ENCODE measurements around the gene ABHD14A.

ABHD14A gene

DNA sequence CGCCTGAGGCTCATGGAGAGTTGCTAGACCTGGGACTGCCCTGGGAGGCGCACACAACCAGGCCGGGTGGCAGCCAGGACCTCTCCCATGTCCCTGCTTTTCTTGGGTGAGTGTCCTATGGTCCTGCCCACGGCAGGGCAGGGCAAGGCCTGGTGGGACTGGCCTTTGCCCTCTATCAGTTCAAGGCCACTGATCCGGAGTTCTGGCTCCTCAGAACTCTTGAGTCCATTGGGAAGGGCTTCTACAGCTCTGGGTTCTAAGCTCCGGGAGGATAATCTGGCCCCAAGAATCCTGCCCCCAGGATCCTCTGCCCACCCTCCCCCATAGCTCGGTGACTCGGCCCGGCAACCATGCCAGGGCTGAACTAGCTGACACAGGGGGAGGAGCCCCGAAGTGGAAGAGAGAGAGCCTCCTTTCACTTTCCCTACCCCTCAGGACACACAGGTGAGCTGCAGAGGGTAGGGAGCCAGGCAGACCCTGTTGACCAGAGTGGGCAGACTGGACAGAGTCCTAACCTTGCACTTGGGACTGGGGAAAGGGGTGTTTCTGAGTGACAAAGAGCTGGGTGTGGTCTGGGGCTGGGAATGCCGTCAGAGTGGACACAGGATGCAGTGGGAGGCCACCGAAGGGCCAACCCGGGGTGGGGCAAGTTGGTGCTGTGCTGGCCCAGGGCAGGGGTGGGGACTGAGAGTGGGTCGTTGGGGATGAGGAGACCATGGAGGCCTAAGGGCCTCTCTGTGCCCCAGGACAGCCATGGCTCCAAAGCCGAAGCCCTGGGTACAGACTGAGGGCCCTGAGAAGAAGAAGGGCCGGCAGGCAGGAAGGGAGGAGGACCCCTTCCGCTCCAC lies 32.0 kb upstream of the ABHD14A start:
- H3K27me3 ChIP-seq (ENCODE audit: low read depth, low read length) = no peaks in the 10 kb centered on the region
- H3K9me3 ChIP-seq (ENCODE audit: control insufficient read depth in 1 of 2, low read length in 2 of 2) = no peaks in the 10 kb centered on the region
- H3K27ac ChIP-seq (ENCODE audit: low read length) = peak overlapping the region; percentile 97
- peaks cover 18 to 26% of the 10 kb centered on the region in 2 donors for H3K4me1 ChIP-seq (ENCODE audit: control insufficient read depth in 1 of 2, insufficient read depth in 2 of 2, low read length in 2 of 2)
- H3K36me3 ChIP-seq (ENCODE audit: control insufficient read depth in 1 of 2, insufficient read depth in 2 of 2, low read length in 2 of 2) = peaks cover 15 to 38% of the 10 kb centered on the region in 2 donors
- H3K4me3 ChIP-seq (ENCODE audit: low read depth in 1 of 2, low read length in 2 of 2) = peak overlapping the region; percentile 62 to 70

DNA sequence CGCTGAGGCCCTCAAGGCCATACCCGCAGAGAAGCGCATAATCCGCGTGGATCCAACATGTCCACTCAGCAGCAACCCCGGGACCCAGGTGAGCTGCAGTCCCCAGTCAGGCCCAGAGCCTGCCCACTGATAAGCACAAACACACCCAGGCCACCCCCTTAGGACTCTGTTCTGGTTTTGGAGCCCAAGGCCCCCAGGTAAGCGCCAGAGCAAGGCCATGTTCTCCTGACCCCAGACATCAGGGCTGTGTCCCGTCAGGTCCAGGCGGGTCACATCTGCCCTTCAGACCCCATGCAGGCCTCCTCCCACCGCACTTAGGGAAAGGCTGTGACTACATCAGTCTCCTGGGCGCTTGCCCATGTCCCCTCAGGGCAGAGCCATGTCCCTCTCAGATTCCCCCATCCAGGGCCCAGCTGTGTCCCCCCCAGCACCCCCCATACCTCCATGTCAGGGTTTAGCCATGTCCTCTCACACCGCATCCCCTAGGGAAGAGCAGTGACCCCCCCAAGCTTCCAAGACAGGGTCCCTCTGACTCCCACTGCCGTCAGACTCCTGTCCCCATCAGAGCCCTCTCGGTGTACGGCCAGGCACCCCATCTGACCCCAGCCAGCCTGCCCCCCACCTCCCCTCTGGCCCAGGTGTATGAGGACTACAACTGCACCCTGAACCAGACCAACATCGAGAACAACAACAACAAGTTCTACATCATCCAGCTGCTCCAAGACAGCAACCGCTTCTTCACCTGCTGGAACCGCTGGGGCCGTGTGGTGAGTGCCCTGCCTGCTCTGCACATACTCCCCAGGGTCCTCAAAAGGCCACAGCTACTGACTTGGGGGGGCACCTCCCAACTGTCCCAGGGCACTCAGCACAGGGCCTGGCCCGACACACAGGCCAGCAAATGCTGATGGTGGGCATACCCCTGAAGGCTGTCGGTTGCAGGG lies 31.1 kb upstream of the ABHD14A start:
- Histone ChIP-seq H3K27ac (ENCODE audit: low read length) (peak overlapping the region; percentile 97), H3K27me3 (ENCODE audit: low read depth, low read length) (no peaks in the 10 kb centered on the region), H3K4me3 (ENCODE audit: low read depth in 1 of 2, low read length in 2 of 2) (peak overlapping the region; percentile 62 to 70), H3K9me3 (ENCODE audit: control insufficient read depth in 1 of 2, low read length in 2 of 2) (no peaks in the 10 kb centered on the region), H3K4me1 (ENCODE audit: control insufficient read depth in 1 of 2, insufficient read depth in 2 of 2, low read length in 2 of 2) (peaks cover 18 to 26% of the 10 kb centered on the region in 2 donors), H3K36me3 (ENCODE audit: control insufficient read depth in 1 of 2, insufficient read depth in 2 of 2, low read length in 2 of 2) (peaks cover 6 to 36% of the 10 kb centered on the region in 2 donors)

DNA sequence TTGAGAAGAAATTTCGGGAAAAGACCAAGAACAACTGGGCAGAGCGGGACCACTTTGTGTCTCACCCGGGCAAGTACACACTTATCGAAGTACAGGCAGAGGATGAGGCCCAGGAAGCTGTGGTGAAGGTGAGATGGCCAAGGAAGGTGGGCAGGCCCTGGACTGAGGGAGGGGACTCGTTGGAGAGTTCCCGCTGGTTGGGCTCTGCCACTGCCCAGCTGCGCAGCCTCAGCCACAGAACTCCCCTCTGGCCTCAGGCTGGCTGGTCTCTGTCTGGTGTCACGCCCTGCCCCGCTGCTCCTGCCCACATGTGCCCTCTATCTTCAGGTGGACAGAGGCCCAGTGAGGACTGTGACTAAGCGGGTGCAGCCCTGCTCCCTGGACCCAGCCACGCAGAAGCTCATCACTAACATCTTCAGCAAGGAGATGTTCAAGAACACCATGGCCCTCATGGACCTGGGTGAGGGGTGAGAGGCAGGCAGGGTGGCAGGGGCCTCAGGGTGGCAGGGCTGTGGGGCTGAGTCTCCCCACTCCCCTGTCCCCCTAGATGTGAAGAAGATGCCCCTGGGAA lies 30.3 kb upstream of the ABHD14A start:
- Histone ChIP-seq H3K9me3 (ENCODE audit: control insufficient read depth in 1 of 2, low read length in 2 of 2) (no peaks in the 10 kb centered on the region), H3K27me3 (ENCODE audit: low read depth, low read length) (no peaks in the 10 kb centered on the region), H3K4me3 (ENCODE audit: low read depth in 1 of 2, low read length in 2 of 2) (no peak overlapping the region), H3K27ac (ENCODE audit: low read length) (no peak overlapping the region), H3K36me3 (ENCODE audit: control insufficient read depth in 1 of 2, insufficient read depth in 2 of 2, low read length in 2 of 2) (peaks cover 5 to 42% of the 10 kb centered on the region in 2 donors), H3K4me1 (ENCODE audit: control insufficient read depth in 1 of 2, insufficient read depth in 2 of 2, low read length in 2 of 2) (peaks cover 18 to 26% of the 10 kb centered on the region in 2 donors)

DNA sequence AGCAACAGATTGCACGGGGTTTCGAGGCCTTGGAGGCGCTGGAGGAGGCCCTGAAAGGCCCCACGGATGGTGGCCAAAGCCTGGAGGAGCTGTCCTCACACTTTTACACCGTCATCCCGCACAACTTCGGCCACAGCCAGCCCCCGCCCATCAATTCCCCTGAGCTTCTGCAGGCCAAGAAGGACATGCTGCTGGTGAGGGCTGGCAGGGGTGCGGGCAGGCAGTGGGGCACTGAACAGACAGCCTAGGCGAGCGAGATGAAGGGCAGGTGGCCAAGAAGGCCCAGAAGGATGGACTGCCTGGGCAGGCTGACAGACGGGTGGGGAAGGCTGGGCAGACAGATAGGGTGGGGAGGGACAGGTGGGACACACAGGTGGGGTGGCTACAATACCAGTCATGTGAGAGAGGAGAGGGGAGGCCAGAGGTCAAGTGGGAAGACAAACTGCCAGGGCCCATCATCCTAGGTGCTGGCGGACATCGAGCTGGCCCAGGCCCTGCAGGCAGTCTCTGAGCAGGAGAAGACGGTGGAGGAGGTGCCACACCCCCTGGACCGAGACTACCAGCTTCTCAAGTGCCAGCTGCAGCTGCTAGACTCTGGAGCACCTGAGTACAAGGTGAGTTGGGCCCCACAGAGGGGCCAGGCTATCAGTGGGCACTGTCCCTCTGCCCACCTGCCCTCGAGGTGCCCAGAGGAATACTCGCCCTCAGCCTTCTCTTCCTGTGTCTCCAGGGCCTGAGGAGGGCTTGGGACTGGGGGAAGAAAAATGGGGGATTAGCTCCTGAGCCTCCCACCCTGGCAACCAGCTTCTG lies 29.6 kb upstream of the ABHD14A start:
- Histone ChIP-seq H3K27ac (ENCODE audit: low read length) (no peak overlapping the region), H3K4me1 (ENCODE audit: control insufficient read depth in 1 of 2, insufficient read depth in 2 of 2, low read length in 2 of 2) (peaks cover 18 to 22% of the 10 kb centered on the region in 2 donors), H3K4me3 (ENCODE audit: low read depth in 1 of 2, low read length in 2 of 2) (no peak overlapping the region), H3K36me3 (ENCODE audit: control insufficient read depth in 1 of 2, insufficient read depth in 2 of 2, low read length in 2 of 2) (peaks cover 5 to 42% of the 10 kb centered on the region in 2 donors), H3K27me3 (ENCODE audit: low read depth, low read length) (no peaks in the 10 kb centered on the region), H3K9me3 (ENCODE audit: control insufficient read depth in 1 of 2, low read length in 2 of 2) (no peaks in the 10 kb centered on the region)

DNA sequence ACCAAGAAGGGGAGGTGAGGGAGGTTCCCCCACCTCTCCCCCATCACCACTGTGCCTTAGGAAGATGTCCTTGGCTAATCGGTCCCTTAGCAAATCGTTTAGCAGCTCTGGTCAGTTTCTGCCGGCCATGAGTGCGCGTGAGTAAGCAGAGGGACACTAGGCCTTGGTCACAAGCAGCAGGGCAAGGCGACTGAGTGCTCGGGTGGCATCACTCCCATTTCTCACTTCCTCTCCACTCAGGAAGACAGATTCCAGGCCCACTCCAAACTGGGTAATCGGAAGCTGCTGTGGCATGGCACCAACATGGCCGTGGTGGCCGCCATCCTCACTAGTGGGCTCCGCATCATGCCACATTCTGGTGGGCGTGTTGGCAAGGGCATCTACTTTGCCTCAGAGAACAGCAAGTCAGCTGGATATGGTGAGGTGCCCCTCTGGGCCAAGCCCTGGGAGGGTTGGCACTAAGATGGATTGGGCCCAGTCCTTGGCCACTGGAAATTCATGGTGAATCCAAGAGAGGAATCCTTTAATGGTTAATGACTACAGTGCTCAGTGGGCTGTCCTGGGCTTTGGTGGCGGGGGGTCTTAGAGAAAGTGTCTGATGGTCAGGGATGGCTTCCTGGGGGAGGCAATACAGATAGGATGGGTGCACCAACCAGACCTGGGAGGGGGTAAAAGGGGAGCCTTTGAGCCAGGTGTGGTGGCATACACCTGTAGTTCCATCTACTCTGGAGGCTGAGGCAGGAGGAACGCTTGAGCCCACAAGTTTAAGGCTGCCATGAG lies 28.7 kb upstream of the ABHD14A start:
- Histone ChIP-seq H3K4me1 (ENCODE audit: control insufficient read depth in 1 of 2, insufficient read depth in 2 of 2, low read length in 2 of 2) (peaks cover 14% of the 10 kb centered on the region in 2 donors), H3K27ac (ENCODE audit: low read length) (no peak overlapping the region), H3K9me3 (ENCODE audit: control insufficient read depth in 1 of 2, low read length in 2 of 2) (no peaks in the 10 kb centered on the region), H3K36me3 (ENCODE audit: control insufficient read depth in 1 of 2, insufficient read depth in 2 of 2, low read length in 2 of 2) (peaks cover 5 to 42% of the 10 kb centered on the region in 2 donors), H3K4me3 (ENCODE audit: low read depth in 1 of 2, low read length in 2 of 2) (no peak overlapping the region), H3K27me3 (ENCODE audit: low read depth, low read length) (no peaks in the 10 kb centered on the region)

DNA sequence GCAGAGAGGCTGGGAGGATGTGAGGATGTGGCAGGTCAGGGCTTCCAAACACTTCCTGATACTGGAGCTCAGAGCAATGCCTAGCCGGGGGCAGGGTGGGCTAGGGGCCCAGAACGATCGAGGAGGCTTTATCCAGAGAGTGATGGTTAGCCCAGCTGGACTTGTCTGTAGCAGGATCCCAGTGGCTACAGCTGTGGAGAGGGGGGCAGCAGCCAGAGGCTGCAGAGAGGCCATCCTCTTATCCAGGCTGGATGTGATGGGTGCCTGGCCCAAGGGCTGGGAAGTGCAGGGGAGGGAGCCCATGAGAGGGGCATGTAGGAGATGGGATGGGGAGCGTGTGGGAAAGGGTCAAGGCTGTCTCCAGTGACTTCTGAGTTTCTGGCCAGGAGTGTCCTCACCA lies 28.1 kb upstream of the ABHD14A start:
- no peaks in the 10 kb centered on the region for H3K27me3 ChIP-seq (ENCODE audit: low read depth, low read length)

DNA sequence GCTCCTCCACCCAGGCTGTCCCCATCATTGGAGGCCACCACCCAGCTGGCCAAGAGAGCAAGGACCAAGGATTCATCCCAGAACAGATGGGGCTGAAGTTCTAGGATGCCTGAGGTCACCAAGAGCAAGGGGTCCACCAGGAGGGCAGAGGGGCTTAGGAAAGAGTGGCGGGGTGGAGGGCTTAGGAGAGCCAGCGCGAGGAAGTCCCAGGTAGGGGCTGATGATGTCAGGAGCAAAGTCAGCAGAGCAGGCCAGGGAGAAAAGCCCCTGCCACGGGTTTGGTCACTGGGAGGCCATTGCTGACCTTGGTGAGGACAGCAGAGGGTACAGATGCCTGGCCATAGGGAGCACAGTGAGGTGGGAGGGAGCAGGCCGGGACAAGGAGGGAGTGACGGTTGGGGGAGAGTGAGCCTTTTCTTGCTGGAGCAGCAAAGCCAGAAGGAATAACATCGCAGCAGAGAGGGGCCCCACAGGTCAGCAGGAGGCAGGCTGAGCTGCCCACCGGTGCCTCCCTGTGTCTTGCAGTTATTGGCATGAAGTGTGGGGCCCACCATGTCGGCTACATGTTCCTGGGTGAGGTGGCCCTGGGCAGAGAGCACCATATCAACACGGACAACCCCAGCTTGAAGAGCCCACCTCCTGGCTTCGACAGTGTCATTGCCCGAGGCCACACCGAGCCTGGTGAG lies 27.5 kb upstream of the ABHD14A start:
- H3K9me3 ChIP-seq (ENCODE audit: control insufficient read depth in 1 of 2, low read length in 2 of 2) = no peaks in the 10 kb centered on the region
- H3K27me3 ChIP-seq (ENCODE audit: low read depth, low read length) = no peaks in the 10 kb centered on the region
- H3K36me3 ChIP-seq (ENCODE audit: control insufficient read depth in 1 of 2, insufficient read depth in 2 of 2, low read length in 2 of 2) = peaks cover 5 to 38% of the 10 kb centered on the region in 2 donors
- no peak overlapping the region for H3K4me3 ChIP-seq (ENCODE audit: low read depth in 1 of 2, low read length in 2 of 2)
- H3K27ac ChIP-seq (ENCODE audit: low read length) = no peak overlapping the region
- peaks cover 11% of the 10 kb centered on the region in 2 donors for H3K4me1 ChIP-seq (ENCODE audit: control insufficient read depth in 1 of 2, insufficient read depth in 2 of 2, low read length in 2 of 2)

More for the DNA sequence above, 28.1 kb upstream of the ABHD14A start:
- Histone ChIP-seq H3K36me3 (ENCODE audit: control insufficient read depth in 1 of 2, insufficient read depth in 2 of 2, low read length in 2 of 2) (peaks cover 5 to 38% of the 10 kb centered on the region in 2 donors), H3K4me1 (ENCODE audit: control insufficient read depth in 1 of 2, insufficient read depth in 2 of 2, low read length in 2 of 2) (peaks cover 11 to 12% of the 10 kb centered on the region in 2 donors), H3K27ac (ENCODE audit: low read length) (no peak overlapping the region), H3K9me3 (ENCODE audit: control insufficient read depth in 1 of 2, low read length in 2 of 2) (no peaks in the 10 kb centered on the region), H3K4me3 (ENCODE audit: low read depth in 1 of 2, low read length in 2 of 2) (no peak overlapping the region)

DNA sequence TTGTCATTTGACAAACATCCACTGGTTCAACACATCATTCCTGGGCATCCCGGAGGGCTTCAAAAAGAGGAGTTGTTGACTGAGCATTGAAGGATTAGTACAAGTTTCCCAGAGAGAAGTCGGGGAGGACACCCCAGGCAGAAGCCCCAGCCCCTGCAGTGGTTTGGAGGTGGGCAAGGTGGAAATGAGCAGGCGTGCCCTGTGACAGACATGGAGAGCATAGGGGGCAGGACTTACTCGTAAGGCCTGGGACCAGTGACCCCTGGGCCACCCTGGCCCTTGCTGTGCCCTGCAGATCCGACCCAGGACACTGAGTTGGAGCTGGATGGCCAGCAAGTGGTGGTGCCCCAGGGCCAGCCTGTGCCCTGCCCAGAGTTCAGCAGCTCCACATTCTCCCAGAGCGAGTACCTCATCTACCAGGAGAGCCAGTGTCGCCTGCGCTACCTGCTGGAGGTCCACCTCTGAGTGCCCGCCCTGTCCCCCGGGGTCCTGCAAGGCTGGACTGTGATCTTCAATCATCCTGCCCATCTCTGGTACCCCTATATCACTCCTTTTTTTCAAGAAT lies 26.8 kb upstream of the ABHD14A start:
- Histone ChIP-seq H3K4me1 (ENCODE audit: control insufficient read depth in 1 of 2, insufficient read depth in 2 of 2, low read length in 2 of 2) (peaks cover 3 to 4% of the 10 kb centered on the region in 2 donors), H3K9me3 (ENCODE audit: control insufficient read depth in 1 of 2, low read length in 2 of 2) (no peaks in the 10 kb centered on the region), H3K4me3 (ENCODE audit: low read depth in 1 of 2, low read length in 2 of 2) (no peak overlapping the region), H3K36me3 (ENCODE audit: control insufficient read depth in 1 of 2, insufficient read depth in 2 of 2, low read length in 2 of 2) (peaks cover 5 to 38% of the 10 kb centered on the region in 2 donors), H3K27me3 (ENCODE audit: low read depth, low read length) (no peaks in the 10 kb centered on the region), H3K27ac (ENCODE audit: low read length) (no peak overlapping the region)

DNA sequence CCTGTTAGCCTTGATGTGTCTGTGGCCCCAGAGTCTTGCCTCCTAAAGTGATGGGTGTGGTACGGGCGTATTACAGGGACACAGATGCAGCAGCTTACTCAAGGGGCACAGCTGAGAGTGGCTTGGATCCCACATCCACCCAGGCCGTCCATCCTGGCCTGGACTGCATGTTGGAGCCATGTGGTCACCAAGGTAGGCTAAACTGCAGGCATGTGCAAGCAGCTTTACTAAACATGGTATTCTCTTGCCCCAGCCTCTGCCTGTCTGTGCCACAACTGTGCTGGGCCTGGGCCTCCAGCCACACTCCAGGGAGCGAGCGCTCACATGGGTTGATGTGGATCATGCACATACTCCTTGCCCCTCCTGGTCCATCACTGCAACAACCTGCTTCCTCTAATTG lies 25.7 kb upstream of the ABHD14A start:
- H3K9me3 ChIP-seq (ENCODE audit: control insufficient read depth in 1 of 2, low read length in 2 of 2) = no peaks in the 10 kb centered on the region
- no peak overlapping the region for H3K27ac ChIP-seq (ENCODE audit: low read length)
- H3K4me3 ChIP-seq (ENCODE audit: low read depth in 1 of 2, low read length in 2 of 2) = no peak overlapping the region
- H3K4me1 ChIP-seq (ENCODE audit: control insufficient read depth in 1 of 2, insufficient read depth in 2 of 2, low read length in 2 of 2) = no peaks in the 10 kb centered on the region
- H3K27me3 ChIP-seq (ENCODE audit: low read depth, low read length) = no peaks in the 10 kb centered on the region
- H3K36me3 ChIP-seq (ENCODE audit: control insufficient read depth in 1 of 2, insufficient read depth in 2 of 2, low read length in 2 of 2) = peaks cover 5 to 38% of the 10 kb centered on the region in 2 donors

All from muscle layer of duodenum (tissue), 2 donors.